GM21576 (cell line): ENCODE measurements around the gene ETHE1.

ENCODE experiments used
- ATAC-seq: cut with Tn5 transposase; IDR thresholded peaks from one replicate; pipeline ENCODE4 v1.9.1; 2021; ENCODE audit warnings: mild to moderate bottlenecking, moderate library complexity; ENCODE audit not compliant: unreplicated experiment

Gene ETHE1

GRCh38 chr19:43468354-43469159, 58.4 kb downstream of the ETHE1 start:
- no peak for ATAC-seq

GRCh38 chr19:43467730-43468129, 59.3 kb downstream of the ETHE1 start:
- no peak for ATAC-seq

- no peak for ATAC-seq
Observed at GRCh38 chr19:43467276-43467675, 59.7 kb downstream of the ETHE1 start.

GRCh38 chr19:43466793-43467192, 60.2 kb downstream of the ETHE1 start:
- no peak for ATAC-seq

- no peak for ATAC-seq
Observed at GRCh38 chr19:43465468-43466120, 61.4 kb downstream of the ETHE1 start, which contains the start of gene LYPD3. LYPD3 (minus strand) TSS chr19:43465608; CDS start chr19:43465571, 37 bp downstream.

- peak; percentile 41 for ATAC-seq
Observed at GRCh38 chr19:43464134-43464775, 62.7 kb downstream of the ETHE1 start.

DNA sequence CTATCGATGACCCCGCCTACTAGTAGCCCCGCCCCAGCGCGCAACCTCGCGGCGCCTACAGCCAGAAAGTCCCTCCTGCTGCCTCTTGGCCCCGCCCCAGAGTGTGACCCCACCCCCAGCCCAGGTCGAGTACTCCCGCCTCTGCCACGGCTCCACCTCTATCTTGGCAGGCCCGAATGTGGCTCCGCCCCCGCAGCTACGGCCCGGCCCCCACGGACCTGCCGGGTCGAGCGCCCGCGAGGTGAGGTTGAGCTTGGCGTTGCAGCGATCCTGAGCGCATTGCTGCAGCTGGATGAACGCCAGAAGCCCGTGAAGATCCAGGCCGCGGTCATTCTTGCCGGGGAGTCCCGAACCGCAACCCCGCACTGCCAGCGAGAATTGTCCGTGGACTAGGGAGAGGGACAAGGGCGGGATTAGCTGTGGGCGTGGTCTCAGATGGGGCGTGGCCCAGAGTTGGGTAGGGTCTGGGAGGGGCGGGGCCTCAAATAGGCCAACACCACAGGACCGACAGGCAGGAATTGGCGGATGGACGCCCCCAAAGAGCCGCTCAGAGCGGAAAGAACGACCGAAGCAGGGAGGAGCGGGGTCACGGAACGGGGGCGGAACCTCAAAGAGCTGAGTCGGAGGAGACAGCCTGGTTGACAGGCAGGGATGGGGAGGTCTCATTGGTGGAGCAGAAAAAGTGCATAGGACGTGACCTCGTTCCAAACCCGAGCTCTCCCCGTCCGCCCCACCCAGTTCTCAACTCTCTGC, 63.4 kb downstream of the ETHE1 start:
- ATAC-seq = peak; percentile 76

GRCh38 chr19:43462785-43463380, 64.1 kb downstream of the ETHE1 start:
- ATAC-seq = no peak

DNA sequence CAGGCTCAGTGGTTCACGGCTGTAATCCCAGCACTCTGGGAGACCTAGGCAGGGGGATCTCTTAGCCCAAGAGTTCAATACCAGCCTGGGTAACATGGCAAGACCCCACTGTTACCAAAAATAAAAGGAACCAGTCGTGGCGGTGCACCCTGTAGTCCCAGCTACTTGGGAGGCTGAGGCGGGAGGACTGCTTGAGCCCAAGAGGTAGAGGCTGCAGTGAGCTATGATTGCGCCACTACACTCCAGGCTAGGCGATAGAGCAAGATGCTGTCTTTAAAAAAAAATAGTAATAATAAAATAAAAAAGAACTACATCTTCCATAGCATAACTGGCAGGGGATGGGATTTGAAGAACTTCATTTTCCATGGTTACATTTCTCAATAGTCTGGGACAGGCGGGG, 64.6 kb downstream of the ETHE1 start:
- no peak for ATAC-seq

DNA sequence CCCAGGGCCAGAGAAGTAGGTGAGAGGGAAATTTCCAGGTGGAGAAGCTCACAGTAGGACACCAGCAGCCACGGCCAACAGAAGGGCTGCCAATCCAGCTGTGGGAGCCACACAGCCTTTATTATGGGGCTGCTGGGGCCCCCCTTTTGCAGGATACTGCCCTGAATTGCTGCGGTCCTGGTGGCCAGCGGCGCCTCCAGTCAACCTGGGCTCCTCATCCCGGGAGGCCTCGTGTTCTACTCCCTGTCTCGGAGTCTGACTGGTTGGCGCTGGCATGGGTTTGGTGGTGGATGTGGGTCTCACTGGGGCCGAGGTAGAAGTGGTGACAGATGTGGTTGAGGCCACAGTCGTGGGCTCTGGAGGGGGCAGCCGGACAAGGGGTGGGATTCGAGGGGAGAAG, 65.7 kb downstream of the ETHE1 start:
- no peak for ATAC-seq

GRCh38 chr19:43460362-43461016, 66.5 kb downstream of the ETHE1 start:
- ATAC-seq = no peak

- ATAC-seq = no peak
Observed at GRCh38 chr19:43457809-43458208, 69.2 kb downstream of the ETHE1 start.
